K562 (cell line): ENCODE data around the gene PRKAG2. TPM values are rescaled to one million over a fixed set of nuclear protein-coding genes. Genes with fewer than 3 reads are reported as not detected.
"Not testable (repeated sequence)": the region's sequence is repeated elsewhere in the genome, so short reads cannot be mapped to it uniquely, and the experiment has no call there.

Experiments
- ATAC-seq: fragments of 200-7000 bp; cut with Tn5 transposase; 3 replicates; pipeline ENCODE4 v1.9.1; 2020; ENCODE audit warnings: moderate library complexity
- BruUV-seq: library from RNA; stranded (reverse); fragments of 400-500 nt; replicated peaks from 2 replicates; lab custom pipeline; 2021; lab: Mats Ljungman, UMichigan
- CTCF ChIA-PET: fragments of 300-600 bp; formaldehyde crosslinking; extraction: SDS; loops from one replicate; lab custom pipeline; 2021; ENCODE audit warnings: low intra/inter-chr PET ratio; lab: Yijun Ruan, JAX
- POLR2A ChIA-PET: fragments of 300-600, 350-650 bp; sonication (Branson Sonifier 250); formaldehyde crosslinking; extraction: SDS; loops from one replicate; lab custom pipeline; 2021; ENCODE audit warnings: antibody characterized with exemption, inconsistent platforms; lab: Yijun Ruan, JAX
- DNase-seq, 4 experiments: peaks; one replicate each; pipeline versions ENCODE4 v3.0.0 to v3.0.0-alpha.2; 2011 to 2018; ENCODE audit warnings: low spot score in 3 of 4, mixed read lengths in 3 of 4; ENCODE audit errors: extremely low read depth in 1 of 4
- FAIRE-seq: peaks from 2 replicates; lab custom pipeline; 2011; peaks lifted over from hg19 to GRCh38; lab: Jason Lieb, UNC
- H2AFZ ChIP-seq: 2 replicates; pipeline ENCODE4 v1.6.0; 2011; ENCODE audit warnings: low read depth, low read length, control low read depth, inconsistent platforms
- H3K27ac ChIP-seq: fragments of 200-600 bp; 3 replicates; pipeline ENCODE4 v1.8.0; 2011; ENCODE audit warnings: low read depth, mild to moderate bottlenecking, control low read depth, inconsistent platforms, low read length, moderate library complexity, mixed read lengths; ENCODE audit errors: extremely low read depth
- H3K27me3 ChIP-seq, 2 experiments: fragments of 300-600 bp in 1 of 2; 2 replicates in 1 of 2; 3 replicates in 1 of 2; pipeline versions ENCODE4 v1.6.0 to v1.8.0; 2011; ENCODE audit warnings: inconsistent platforms in 2 of 2, low read length in 2 of 2, mild to moderate bottlenecking in 1 of 2, mixed read lengths in 1 of 2, moderate library complexity in 1 of 2; ENCODE audit not compliant: control insufficient read depth in 2 of 2, insufficient read depth in 2 of 2
- H3K36me3 ChIP-seq: fragments of 300-600 bp; 3 replicates; pipeline ENCODE4 v1.8.0; 2011; ENCODE audit warnings: mild to moderate bottlenecking, low read length, inconsistent platforms; ENCODE audit not compliant: control insufficient read depth, insufficient read depth
- H3K4me1 ChIP-seq, 2 experiments: fragments of 200-600 bp in 1 of 2; replicated peaks in 1 of 2; 2 replicates in 1 of 2; 3 replicates in 1 of 2; pipeline versions ENCODE4 v1.5.1 to v1.8.0; 2011; ENCODE audit warnings: inconsistent platforms in 2 of 2, low read length in 2 of 2, mild to moderate bottlenecking in 1 of 2, mixed read lengths in 1 of 2, moderate library complexity in 1 of 2; ENCODE audit not compliant: control insufficient read depth in 2 of 2, insufficient read depth in 2 of 2
- H3K4me2 ChIP-seq: 2 replicates; pipeline ENCODE4 v1.6.1; 2011; ENCODE audit warnings: low read length, control low read depth, inconsistent platforms, mixed read lengths; ENCODE audit not compliant: insufficient read depth
- H3K4me3 ChIP-seq: fragments of 200-600 bp; sonication (generic), shearing (Covaris generic); 2 replicates; pipeline ENCODE4 v1.5.1; 2016; ENCODE audit warnings: control low read depth, inconsistent platforms
- H3K79me2 ChIP-seq: fragments of 200-600 bp; 3 replicates; pipeline ENCODE4 v1.8.0; 2011; ENCODE audit warnings: low read length, inconsistent platforms; ENCODE audit not compliant: control insufficient read depth, insufficient read depth
- H3K9ac ChIP-seq, 2 experiments: 2 replicates each; pipeline versions ENCODE4 v1.6.0 to v1.6.1; 2011; ENCODE audit warnings: low read depth in 2 of 2, low read length in 2 of 2, control low read depth in 1 of 2, inconsistent platforms in 1 of 2, mild to moderate bottlenecking in 1 of 2, mixed read lengths in 1 of 2; ENCODE audit not compliant: insufficient read depth in 1 of 2
- H3K9me1 ChIP-seq: one replicate; pipeline ENCODE4 v1.6.0; 2011; ENCODE audit warnings: inconsistent platforms, mild to moderate bottlenecking, low read length, moderate library complexity; ENCODE audit not compliant: control insufficient read depth, insufficient read depth
- H3K9me3 ChIP-seq: replicated peaks from 2 replicates; pipeline ENCODE4 v1.5.1; 2011; ENCODE audit warnings: low read depth, low read length, inconsistent platforms; ENCODE audit not compliant: control insufficient read depth, insufficient read depth
- H4K20me1 ChIP-seq: replicated peaks from 2 replicates; pipeline ENCODE4 v1.6.1; 2011; ENCODE audit warnings: low read length, inconsistent platforms, mixed read lengths; ENCODE audit not compliant: control insufficient read depth, insufficient read depth
- DDX20 ChIP-seq: fragments of 450-650 bp; IDR thresholded peaks from 2 replicates; pipeline ENCODE4 v1.6.1; 2016; ENCODE audit warnings: missing genetic modification characterization, low read depth, mild to moderate bottlenecking, missing compliant biosample characterization, moderate library complexity
- HNRNPLL ChIP-seq: fragments of 200-400 bp; formaldehyde crosslinking; IDR thresholded peaks from 2 replicates; pipeline ENCODE4 v1.6.1; 2017; ENCODE audit warnings: low read length, low read depth, mild to moderate bottlenecking; ENCODE audit not compliant: poor library complexity, severe bottlenecking
- NFE2 ChIP-seq: IDR thresholded peaks from 2 replicates; pipeline ENCODE4 v1.6.1; 2014; ENCODE audit warnings: antibody characterized with exemption, low read depth
- PHF8 ChIP-seq: fragments of 200-600 bp; sonication (generic); IDR thresholded peaks from 2 replicates; pipeline ENCODE4 v1.6.1; 2012; ENCODE audit warnings: mixed run types, mild to moderate bottlenecking, inconsistent platforms, low read length, moderate library complexity, borderline replicate concordance
- SAFB2 ChIP-seq: fragments of 200-400 bp; formaldehyde crosslinking; IDR thresholded peaks from 2 replicates; pipeline ENCODE4 v1.6.1; 2018; ENCODE audit warnings: borderline replicate concordance, low read length, low read depth, moderate library complexity; ENCODE audit not compliant: severe bottlenecking
- STAG1 ChIP-seq: sonication (generic); formaldehyde crosslinking; IDR thresholded peaks from 2 replicates; pipeline ENCODE4 v1.5.0; 2020; ENCODE audit warnings: missing genetic modification reagents, borderline replicate concordance
- TCF3 ChIP-seq: sonication (generic); formaldehyde crosslinking; IDR thresholded peaks from 2 replicates; pipeline ENCODE4 v1.4.0; 2020; ENCODE audit warnings: mild to moderate bottlenecking, missing genetic modification reagents
- WGBS: fragments of 100-300 bp; shearing (Covaris generic); methylation state at CpG from one replicate; pipeline ENCODE4 v1.1.6; 2016; ENCODE audit warnings: low coverage, mixed read lengths; ENCODE audit not compliant: insufficient coverage; ENCODE audit errors: missing lambda C conversion rate; 5-methylcytosine and 5-hydroxymethylcytosine counted together
- in situ Hi-C: fragments of 300-500 bp; cut with MboI; formaldehyde crosslinking; loops from 4 replicates; pipeline ENCODE4 v1.15.0; 2018; ENCODE audit warnings: inconsistent platforms, mixed read lengths
- intact Hi-C: fragments of 100-400 bp; cut with micrococcal nuclease; formaldehyde crosslinking; loops from 2 replicates; pipeline ENCODE4 v1.14.2; 2022
- polyA plus RNA-seq, 8 experiments: library from polyadenylated mRNA; depleted of rRNA in 4 of 8; stranded (reverse) in 5 of 8; unstranded in 3 of 8; fragments of >200 nt; fragmentation: Nextera tagmentation in 2 of 8; fragmentation: Illumina TruSeq in 1 of 8; extraction: Ambion mirVana in 2 of 8; extraction: Trizol in 1 of 8; gene quantifications; 2 replicates each; pipeline versions ENCODE4 v1.2.1 to v1.2.3, GENCODE V29; 2011 to 2014; ENCODE audit warnings: inconsistent platforms in 1 of 8, missing spikeins in 1 of 8
- total RNA-seq, 7 experiments: library from RNA; depleted of rRNA in 6 of 7; stranded (reverse); fragments of >200 nt in 6 of 7; fragmentation: Illumina TruSeq in 2 of 7; extraction: Trizol in 2 of 7; gene quantifications; 2 replicates each; pipeline versions ENCODE4 v1.2.1 to v1.2.3, GENCODE V29; 2011 to 2021; ENCODE audit warnings: low replicate concordance in 1 of 7
- TF ChIP-seq, protein P1 (sequence below), 2 experiments: IDR thresholded peaks; 2 replicates each; pipeline ENCODE4 v1.6.1; 2011; ENCODE audit warnings: borderline replicate concordance in 1 of 2, control low read depth in 1 of 2, low read depth in 1 of 2, low read length in 1 of 2, mild to moderate bottlenecking in 1 of 2, mixed read lengths in 1 of 2, moderate library complexity in 1 of 2; ENCODE audit not compliant: insufficient read depth in 1 of 2, insufficient read length in 1 of 2, poor library complexity in 1 of 2, severe bottlenecking in 1 of 2; ENCODE audit errors: extremely low read depth in 1 of 2

The PRKAG2 gene
- total and polyA plus RNA-seq, 9 of the 15 experiments (the other 6 are each of a cell fraction or from before 2014, with no cell fraction given) = 0.99 to 5.6 (median 3.3) TPM

DNA sequence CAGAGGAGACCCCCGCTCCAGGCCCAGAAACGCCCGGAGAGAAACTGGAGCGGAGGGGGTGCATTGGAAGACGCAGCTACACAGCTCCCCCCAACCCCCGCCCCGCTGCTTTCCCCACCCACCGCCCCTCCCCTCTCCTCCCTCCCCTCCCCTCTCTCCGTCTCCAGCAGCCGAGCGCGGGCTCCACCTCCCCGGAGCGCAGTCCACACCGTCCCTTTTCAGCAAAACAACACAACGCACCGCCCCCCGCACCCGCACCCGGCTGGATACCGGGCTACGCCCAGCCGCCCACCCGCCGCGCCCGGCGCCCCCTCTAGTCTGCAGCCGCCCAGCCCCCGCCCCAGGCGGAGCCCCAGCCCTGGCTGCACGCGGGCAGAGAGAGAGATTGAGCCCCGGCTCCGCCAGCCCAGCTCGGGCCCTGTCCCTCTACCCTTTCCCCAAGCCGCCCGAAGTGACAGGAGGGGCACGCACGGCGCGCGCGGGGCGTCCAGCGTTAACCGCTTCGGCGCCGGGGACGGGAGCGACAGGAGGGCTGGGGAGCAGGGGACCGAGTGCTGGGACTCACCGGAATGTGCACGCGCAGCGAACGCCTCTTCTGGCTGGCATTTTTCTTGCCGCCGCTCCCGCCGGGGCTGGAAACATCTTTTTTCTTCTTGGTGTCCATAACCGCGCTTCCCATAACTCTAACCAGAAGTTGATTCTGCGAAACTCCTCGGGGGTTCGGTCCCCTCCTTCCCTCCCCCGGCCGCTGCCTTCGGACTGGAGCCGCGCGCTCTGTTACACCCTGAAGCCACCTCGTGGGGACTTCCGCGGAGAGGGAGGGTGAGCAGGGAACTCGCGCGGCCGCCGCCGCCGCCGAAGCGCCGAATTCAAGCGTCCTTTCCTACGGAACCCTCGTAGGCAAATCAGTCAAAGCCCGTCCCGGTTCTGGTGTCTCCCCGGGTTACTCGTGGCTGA is 695 bp downstream of the PRKAG2 start:
- Histone ChIP-seq H3K4me1 (peaks cover 0 to 30% of the 10 kb centered on the region in 2 experiments; a peak in 3 of 5 replicates), H3K27ac (no peak overlapping the region), H3K9me1 (no peaks in the 10 kb centered on the region), H3K9me3 (no peaks in the 10 kb centered on the region), H2AFZ (no peak overlapping the region), H4K20me1 (peaks cover 1% of the 10 kb centered on the region; the same call in 1 of the 2 replicates), H3K4me3 (peak overlapping the region; percentile 2; the same call in 1 of the 2 replicates), H3K27me3 (peaks cover 30 to 68% of the 10 kb centered on the region in 2 experiments), H3K4me2 (0 out of 2 replicates have a peak overlapping the region, but pooled peaks have one; percentile 22), H3K36me3 (no peaks in the 10 kb centered on the region), H3K79me2 (no peaks in the 10 kb centered on the region), H3K9ac (0 out of 4 replicates have a peak overlapping the region, but pooled peaks of 1 of the 2 experiments have one; percentile 10)
- ChIA-PET CTCF (no interaction called here), POLR2A (interaction anchor here (0.7 kb wide), 1 partner anchor 882 kb away, joined by 3 read pairs; no protein-coding TSS in a partner anchor)
- intact Hi-C loops (no loop called here), in situ Hi-C loops (no loop called here)
- no TSS peak for BruUV-seq
- ATAC-seq (peak; percentile 64), DNase-seq (peak in 3 of 4 experiments; percentile 46 to 60 (median 58)), FAIRE-seq (no peak)
- TF ChIP-seq PHF8 (no peak), DDX20 (tag) (no peak), HNRNPLL (peak; percentile 11), STAG1 (CRISPR knock-in tag) (no peak), NFE2 (no peak), SAFB2 (no peak), TCF3 (CRISPR knock-in tag) (no peak)
- TF ChIP-seq, protein P1, sequence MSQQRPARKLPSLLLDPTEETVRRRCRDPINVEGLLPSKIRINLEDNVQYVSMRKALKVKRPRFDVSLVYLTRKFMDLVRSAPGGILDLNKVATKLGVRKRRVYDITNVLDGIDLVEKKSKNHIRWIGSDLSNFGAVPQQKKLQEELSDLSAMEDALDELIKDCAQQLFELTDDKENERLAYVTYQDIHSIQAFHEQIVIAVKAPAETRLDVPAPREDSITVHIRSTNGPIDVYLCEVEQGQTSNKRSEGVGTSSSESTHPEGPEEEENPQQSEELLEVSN (IDR thresholded peaks at IDR 0.05; ENCODE audit: borderline replicate concordance in 1 of 2, extremely low read depth in 1 of 2, insufficient read depth in 1 of 2, insufficient read length in 1 of 2, low read depth in 1 of 2, low read length in 1 of 2, poor library complexity in 1 of 2, severe bottlenecking in 1 of 2) = peak in 1 of 2 experiments; percentile 28
- 14% methylated on average over 64 of the region's 93 CpGs for WGBS

DNA sequence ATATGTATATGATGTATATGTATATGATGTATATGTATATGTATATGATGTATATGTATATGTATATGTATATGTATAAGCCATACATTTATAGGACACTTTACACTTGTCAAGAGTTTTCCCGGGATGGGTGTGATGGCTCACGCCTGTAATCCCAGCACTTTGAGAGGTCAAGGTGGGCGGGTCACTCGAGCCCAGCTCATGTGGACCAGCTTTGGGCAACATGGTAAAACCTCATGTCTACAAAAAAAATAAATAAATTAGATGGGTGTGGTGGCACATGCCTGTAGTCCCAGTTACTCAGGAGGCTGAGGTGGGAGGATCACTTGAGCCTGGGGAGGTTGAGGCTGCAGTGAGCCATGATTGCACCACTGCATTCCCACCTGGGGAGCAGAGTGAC is 2.4 kb downstream of the PRKAG2 start:
- ATAC-seq, DNase-seq, intact Hi-C loops, H3K27ac ChIP-seq, H3K79me2 ChIP-seq, H4K20me1 ChIP-seq, H3K4me2 ChIP-seq, FAIRE-seq, H3K36me3 ChIP-seq, CTCF ChIA-PET, H3K9me1 ChIP-seq, BruUV-seq, H3K9ac ChIP-seq, H3K9me3 ChIP-seq, H2AFZ ChIP-seq, in situ Hi-C loops, H3K4me3 ChIP-seq: not testable (repeated sequence)
- 0% methylated on average over 4 of the region's 4 CpGs for WGBS
- POLR2A ChIA-PET = interaction anchor here (0.6 kb wide), 1 partner anchor 177 kb away, joined by 3 read pairs; no protein-coding TSS in a partner anchor
- peaks cover 41 to 79% of the 10 kb centered on the region in 2 experiments for H3K27me3 ChIP-seq
- peaks cover 0 to 35% of the 10 kb centered on the region in 2 experiments; a peak in 3 of 5 replicates for H3K4me1 ChIP-seq
